Peyer's patch (tissue), 4 donors: ENCODE measurements around the gene PSMC5.

Experiments used
- CTCF ChIP-seq, 6 experiments: fragments of 450-650 bp in 4 of 6; fragments of 200-600 bp in 2 of 6; sonication (generic) in 1 of 6; IDR thresholded peaks; one replicate each; pipeline ENCODE4 v1.5.1; 2017 to 2019; ENCODE audit warnings: antibody characterized with exemption in 6 of 6, mild to moderate bottlenecking in 3 of 6, moderate library complexity in 1 of 6
- POLR2A ChIP-seq, 2 donors: fragments of 450-650 bp; IDR thresholded peaks; one replicate each; pipeline ENCODE4 v1.5.1; 2017; ENCODE audit warnings: antibody characterized with exemption in 2 of 2, mild to moderate bottlenecking in 2 of 2, moderate library complexity in 2 of 2

- TF ChIP-seq POLR2A (IDR thresholded peaks at IDR 0.05) (no peak), CTCF (IDR thresholded peaks at IDR 0.05) (no peak)
These were observed 10.2 kb downstream of the PSMC5 start for GRCh38 chr17:63837480-63837879.
